ENCODE results near the gene C1orf216.
"Not testable (repeated sequence)": the region's sequence is repeated elsewhere in the genome, so short reads cannot be mapped to it uniquely, and the experiment has no call there.

C1orf216 gene

DNA sequence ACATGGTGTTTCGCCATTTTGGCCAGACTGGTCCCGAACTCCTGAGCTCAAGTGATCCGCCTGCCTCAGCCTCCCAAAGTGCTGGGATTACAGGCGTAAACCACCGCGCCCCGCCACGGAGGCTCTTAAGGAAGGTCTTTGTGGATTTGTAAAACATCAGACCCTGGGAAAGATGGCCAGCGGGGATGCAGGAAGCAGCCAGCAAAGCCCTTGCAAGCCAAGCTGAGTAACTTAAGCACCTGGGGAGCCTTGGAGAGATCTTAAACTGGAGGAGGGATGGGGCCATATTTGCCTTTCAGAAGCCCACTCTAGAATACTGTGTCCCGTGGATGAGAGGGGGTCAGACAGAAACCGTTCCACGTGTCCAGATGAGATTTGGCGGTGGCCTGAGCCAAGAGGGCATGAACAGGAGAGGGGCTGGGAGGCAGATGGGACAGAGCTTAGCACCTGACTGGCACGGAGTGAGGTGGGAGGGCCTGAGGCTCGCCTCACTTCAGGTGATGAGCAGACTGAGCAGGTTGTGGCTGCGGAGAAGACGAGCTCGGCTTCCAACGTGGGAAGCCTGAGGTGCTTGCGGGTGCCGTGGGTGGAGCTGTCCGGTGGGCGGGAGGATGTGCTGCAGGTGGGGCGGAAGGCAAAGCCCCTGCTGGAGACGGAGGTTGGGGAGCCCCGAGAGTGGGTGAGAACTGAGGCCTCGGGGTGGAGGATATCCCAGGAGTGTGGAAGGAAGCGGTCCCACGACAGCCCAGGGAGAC lies 11.7 kb downstream of the C1orf216 start:
- DNase-seq (ENCODE audit: low spot score): no peak

DNA sequence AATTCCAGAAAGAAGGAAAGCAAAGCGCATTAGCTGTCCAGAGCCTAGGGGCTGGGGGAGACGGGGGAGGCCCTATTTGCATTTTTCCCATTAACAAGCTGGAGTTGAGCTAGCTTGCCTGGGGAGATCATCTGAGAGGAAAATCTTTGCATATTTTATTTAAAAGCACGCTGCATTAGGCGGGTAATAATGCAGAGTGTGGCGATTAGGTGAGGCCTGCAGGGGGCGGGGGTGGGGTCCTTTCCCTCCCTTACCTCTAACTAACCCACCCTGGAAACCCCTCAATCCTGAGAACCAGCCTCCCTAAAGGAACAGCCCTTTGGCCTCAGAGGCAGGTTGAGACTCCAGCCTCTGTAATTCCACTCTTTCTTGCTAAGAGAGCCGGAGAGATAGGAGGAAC lies 16.2 kb downstream of the C1orf216 start:
- DNase-seq (ENCODE audit: low spot score): no peak

DNA sequence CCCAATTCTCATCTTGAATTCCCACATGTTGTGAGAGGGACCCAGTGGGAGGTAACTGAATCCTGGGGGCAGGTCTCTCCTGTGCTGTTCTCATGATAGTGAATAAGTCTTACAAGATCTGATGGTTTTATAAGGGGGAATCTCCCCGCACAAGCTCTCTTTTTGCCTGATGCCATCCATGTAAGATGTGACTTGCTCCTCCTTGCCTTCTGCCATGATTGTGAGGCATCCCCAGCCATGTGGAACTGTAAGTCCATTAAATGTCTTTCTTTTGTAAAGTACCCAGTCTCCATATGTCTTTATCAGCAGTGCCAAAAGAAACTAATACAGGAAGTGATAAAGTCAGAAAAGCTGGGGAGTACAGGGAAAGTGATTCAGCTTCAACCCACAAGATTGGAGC lies 19.5 kb downstream of the C1orf216 start:
- DNase-seq (ENCODE audit: low spot score): not testable (repeated sequence)

DNA sequence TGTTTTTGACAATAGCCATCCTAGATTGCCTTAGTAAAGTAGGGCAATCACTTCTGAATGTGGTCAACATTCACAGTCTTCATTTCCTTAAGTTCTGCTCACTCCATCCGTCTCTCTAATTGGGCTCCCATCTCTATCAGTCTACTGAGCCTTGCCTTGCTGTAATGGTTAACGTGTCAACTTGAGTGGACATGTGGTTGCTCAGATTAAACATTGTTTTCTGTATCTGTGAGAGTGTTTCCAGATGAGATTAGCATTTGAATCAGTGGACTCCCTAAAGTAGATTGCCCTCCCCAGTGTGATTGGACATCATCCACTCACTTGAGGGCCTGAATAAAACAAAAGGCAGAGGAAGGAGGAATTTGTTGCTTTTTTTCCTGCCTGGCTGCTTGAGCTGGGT lies 26.4 kb downstream of the C1orf216 start:
- DNase-seq (ENCODE audit: low spot score): no peak

DNA sequence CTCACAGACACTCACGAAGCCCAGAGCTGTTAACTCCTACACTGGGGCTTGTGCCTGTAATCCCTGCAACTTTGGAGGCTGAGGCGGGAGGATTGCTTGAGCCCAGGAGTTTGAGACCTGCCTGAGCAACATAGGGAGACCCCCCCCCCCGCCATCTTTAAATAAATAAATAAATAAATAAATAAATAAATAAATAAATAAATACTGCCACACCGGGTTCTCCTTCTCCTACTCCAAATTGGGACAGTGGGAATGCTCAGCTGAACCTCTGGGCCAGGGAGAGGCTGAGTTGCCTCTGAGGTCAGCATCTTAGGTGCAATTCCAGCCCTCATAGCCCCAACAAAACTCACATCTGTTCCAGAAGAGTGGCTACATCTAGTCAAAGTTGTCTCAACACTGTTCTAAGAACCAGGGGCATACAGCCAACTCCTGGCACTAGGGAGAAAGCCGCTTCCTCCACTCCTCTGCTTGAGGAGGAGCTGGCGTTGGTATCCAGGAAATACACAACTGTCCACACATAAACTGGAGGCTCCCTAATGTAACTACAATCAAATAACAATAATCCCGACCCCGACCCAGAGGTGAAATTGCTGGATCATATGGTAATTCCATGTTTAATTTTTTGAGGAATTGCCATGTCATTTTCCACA lies 27.0 kb downstream of the C1orf216 start:
- DNase-seq (ENCODE audit: low spot score): no peak

DNA sequence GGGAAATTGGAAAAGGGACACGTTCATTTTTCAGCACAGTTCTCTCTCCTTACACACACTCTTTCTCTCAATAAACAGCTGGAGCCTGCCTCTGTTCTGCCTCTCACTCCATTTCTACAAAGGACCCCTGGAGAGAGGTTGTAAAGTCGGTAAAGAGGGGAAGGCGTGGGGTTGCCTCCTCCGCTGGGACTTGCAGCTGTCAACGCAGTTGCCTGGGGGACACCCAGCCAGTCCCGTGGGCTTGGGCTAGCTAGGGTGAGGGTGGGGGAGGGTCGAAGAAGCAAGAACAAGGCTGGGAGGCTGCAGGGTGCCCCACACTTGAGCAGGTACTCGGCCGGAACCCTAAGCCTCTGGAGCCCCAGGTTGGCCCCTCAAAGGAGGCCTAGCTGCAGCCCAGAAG lies 27.6 kb downstream of the C1orf216 start:
- no peak for DNase-seq (ENCODE audit: low spot score)

DNA sequence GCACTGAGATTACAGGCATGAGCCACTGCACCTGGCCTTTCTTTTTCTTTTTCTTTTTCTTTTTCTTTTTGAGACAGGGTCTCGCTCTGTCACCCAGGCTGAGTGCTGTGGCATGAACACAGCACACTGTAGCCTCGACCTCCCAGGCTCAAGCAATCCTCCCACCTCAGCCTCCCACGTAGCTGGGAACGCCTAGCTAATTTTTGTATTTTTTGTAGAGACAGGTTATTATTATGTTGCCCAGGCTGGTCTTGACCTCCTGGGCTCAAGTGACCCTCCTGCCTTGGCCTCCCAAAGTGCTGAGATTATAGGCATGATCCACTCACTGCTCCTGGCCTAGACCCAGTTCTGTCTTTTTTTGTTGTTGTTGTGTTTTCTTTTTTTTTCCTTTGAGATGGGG lies 28.6 kb downstream of the C1orf216 start:
- DNase-seq (ENCODE audit: low spot score): not testable (repeated sequence)

DNA sequence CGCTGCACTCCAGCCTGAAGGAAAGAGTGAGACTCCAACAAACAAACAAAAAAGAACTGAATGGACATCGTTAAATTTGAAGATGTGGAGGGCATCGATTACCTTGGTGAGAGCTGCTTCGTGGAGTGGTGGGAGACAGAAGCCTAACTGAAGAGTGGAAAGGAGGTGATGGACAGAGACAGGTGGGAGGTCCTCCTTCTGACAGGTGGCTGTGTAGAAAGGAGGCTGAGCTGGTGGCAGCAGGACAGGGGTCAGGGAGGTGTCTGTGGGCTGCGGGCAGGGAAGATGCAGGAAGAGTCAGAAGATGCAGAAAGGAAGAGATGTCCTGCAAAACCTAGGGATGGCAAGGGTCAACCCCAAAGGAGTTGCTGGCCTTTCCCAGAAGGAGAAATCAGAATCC lies 30.5 kb downstream of the C1orf216 start:
- no peak for DNase-seq (ENCODE audit: low spot score)

DNA sequence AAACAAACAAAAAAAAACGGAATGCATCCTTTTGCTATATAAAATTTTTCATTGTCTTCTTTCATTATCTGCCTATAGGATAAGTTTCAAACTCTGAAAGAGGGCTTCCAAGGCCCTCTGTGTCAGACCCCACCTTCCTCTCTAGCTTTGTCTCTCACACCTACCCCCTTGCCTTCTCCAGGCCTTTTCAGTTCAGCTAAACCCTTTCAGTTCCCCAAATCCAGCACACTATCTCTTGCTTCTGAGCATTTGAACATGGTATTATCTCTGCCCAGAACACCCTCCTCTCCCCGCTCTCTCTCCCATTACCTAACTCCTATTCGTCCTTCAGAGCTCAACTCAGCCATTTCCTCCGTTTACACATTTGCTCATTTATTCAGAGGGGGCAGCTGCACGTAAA lies 35.7 kb downstream of the C1orf216 start:
- DNase-seq (ENCODE audit: low spot score): no peak

DNA sequence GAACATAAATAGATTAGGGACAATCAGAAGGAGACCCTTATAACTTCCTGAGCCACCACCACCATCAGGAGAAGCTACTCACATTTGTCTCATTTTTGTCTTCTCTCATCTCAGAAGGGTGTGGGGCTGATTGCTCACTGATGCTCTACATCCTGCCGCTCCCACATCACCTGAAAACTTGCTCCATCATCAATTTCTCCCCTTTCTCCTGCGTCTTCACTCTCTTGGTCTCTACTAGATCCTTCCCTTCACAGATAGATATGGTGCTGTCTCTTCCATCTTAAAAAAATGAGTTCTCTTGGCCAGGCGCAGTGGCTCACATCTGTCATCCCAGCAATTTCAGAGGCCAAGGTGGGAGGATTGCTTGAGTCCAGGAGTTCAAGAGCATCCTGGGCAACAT lies 38.4 kb downstream of the C1orf216 start:
- no peak for DNase-seq (ENCODE audit: low spot score)

DNA sequence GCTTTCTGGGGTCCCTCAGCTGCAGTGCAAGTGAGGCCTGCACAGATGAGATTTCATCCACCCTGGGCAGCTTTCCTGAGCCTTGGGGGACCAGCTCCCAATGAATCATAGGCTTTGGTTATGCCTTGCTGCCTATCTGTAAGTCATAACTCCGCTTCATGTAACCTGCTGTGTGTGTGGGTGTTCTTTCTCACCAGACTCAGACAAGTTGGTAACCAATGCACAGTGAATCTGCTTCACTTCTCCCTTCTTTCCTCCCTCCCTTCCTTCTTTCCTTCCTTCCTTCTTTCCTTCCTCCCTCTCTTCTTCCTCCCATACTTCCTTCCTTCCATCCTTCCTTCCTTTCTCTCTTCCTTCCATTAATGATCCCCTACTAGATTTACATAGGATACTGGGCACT lies 42.9 kb downstream of the C1orf216 start:
- no peak for DNase-seq (ENCODE audit: low spot score)

DNA sequence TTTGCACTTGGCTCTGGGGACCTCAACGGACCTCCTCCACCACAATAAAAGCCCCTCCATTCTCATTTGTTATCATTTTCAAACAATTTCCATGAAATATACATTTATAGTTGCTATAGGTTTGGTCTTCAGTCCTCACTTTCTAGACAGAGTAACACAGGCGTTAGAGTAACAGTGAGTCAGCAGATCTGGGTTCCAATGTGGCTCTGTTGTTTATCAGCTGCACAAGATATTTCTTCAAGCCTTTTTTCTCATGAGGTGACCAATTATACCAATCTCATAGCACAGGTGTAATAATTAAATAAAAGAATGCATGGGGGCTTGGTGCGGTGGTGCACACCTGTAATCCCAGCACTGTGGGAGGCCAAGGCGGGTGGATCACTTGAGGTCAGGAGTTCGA lies 44.6 kb downstream of the C1orf216 start:
- no peak for DNase-seq (ENCODE audit: low spot score)

DNA sequence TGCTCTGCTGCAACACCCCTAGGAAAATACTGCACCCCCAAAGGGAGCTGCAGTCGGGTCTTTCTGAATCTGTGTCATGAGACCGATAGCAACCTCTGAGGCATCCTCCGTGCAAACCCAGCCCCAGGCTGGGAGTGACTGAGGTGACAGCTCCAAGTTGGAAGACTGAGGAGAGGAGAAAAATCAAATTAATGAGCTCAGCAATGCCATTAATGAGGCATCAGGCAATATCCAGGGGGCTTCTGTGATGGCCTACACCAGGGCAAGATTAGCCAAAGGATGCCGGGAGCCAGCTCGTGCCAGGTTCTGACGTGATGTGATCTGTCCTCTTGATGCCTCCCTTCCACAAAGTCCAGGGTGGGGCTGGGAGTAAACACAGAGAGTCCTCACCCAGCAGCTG lies 46.6 kb downstream of the C1orf216 start:
- DNase-seq (ENCODE audit: low spot score): no peak

DNA sequence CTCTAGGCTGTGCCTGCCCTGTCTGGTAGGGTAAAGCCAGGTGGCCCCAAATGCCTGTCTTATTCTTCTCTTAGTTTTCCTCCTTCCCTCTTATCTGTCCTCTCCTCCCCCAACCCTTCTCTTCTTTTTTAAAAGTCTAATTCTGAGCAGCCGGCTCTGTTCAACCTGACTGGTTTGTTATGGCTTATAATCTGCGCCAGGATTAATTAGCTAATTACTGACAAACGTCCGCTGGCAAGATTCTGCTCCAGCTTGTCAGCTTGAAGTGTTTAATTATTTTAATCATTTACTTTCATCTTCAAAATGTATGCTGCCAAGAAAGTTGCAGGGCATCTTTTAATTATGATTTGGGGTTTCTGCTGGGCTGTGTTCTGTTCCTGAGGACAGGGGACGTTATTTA lies 50.2 kb downstream of the C1orf216 start:
- DNase-seq (ENCODE audit: low spot score): peak; percentile 2

DNA sequence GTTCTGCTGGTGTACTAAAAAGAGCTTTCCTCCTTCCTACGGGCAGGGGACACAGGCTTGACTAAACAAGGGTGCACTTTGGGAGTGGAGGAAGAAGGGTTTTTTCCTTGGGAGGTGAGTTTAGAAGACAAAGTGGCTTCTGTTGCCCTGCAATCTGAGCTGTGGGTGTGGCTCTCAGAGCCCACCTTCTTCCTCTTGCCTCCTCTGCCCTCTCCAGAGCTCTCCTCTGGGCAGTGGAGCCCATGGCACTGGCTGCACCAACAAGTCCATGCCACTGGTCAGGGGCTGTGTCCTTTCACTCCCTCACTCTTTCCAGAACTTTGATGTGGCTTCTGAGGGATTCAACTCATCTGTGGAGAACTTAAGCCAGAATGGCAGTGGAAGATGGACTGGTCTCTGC lies 51.8 kb downstream of the C1orf216 start:
- DNase-seq (ENCODE audit: low spot score): no peak

DNA sequence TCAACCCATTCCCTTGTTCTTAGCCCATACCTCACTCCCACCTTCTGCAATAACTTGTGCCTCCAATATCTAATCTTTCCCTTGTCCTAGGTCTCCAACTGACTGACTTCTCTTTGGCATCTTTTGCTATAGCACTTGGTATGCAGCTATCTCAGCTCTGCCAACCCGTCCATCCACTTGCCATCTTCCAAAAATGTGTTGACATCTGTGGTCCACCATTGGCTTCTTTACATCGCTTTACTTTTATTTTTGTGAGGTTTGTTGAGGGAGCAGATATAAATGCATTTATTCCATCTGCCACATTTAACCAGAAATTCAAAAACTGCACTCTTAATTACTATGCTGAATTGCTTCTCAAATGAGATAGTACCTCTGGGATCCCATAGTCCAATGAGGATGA lies 52.5 kb downstream of the C1orf216 start:
- no peak for DNase-seq (ENCODE audit: low spot score)

Measured in cerebellar cortex (tissue), 1 donor.